Fibroblast of skin of left quadriceps (primary cell): ENCODE results near the gene IGFBP4.

ENCODE experiments used
- DNase-seq, 2 experiments: peaks; one replicate each; pipeline ENCODE4 v3.0.0-alpha.2; 2013; ENCODE audit warnings: low read depth in 2 of 2

IGFBP4 gene

DNA sequence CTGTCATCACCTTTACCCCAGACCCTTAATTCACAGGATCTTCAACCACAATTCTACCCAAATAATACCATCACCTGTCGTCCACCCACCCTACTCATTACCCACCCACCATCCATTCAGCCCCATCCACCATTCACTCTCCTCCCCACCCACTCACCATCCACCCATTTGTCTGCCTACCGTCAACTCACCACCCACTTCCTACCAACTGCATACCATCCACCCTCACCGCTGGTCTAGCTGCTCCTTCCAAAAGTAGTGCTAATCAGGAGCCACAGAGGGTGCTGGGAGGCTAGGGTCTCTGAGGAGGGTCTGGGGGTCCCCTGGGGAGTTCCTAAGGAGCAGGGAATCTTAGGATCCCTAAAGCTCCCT, 12.0 kb upstream of the IGFBP4 start:
- DNase-seq, result no peak

DNA sequence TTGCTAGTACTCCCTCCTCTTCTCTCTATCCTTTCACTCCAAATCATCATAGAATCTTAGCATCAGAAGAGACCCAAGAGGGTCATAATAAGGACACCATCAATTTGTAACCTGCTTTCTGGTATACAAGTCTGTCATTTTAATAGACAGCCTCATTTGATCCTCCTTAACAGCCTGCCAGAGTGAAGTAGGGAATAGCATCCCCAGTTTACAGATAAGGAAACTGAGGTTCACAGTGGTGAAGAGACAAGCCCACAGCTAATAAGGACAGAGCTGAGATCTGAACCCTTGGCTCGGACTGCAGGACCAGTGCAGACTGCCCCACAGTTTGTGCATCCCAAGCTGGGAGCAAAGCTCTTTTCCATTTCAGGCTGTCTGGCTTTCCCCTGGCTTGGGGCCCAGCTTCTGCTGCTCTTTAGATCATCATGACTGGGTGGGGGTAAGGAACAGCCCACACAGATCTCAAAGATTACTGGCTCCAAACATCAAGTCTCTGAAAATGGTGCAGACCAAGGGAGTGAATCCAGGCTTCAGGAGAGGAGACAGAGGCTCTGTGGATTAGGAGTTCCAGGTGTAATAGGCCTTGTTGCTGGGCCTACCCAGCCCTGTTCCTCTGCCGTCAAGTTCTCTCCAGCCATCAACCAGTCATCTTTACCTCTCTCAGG, 10.3 kb upstream of the IGFBP4 start:
- no peak for DNase-seq

DNA sequence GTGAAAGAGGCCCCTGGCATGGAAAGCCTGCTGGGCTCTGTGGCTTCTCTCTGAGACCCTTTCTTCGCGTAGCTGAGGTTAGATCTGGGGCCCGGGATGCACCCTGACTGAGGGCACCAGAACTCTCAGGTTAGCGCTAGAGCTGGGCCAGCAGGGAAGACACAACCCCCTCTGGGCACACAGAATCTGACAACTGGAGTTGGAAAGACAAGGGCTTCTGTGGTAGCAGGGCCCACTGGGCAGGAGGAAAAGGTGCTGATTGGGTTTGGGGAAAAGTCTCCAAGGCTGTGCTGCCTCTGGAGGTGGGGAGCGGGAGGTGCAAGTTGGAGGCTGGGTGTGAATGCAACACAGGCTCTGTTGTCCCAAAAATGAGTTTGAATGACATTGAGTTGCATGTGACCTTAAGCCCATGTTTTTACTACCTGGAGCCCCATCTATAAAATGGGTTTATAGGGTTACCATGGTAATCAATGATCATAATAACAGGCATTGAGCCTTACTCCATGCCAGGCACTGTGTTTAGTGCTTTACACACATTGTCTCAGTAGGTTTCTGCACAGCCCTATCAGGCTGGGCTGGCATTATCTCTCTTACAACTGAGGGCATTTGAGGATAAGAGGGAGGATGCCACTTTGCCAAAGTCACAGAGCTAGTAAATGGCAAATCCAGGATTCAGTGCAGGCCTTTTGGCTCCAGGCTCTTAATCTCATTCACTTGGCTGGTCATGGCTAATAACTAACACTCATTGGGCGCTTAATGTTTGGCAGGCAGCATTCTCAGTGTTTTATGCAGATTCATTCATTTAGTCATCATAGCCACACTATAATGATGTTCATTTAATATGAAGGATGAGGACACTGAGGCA, 9.5 kb upstream of the IGFBP4 start:
- no peak for DNase-seq

DNA sequence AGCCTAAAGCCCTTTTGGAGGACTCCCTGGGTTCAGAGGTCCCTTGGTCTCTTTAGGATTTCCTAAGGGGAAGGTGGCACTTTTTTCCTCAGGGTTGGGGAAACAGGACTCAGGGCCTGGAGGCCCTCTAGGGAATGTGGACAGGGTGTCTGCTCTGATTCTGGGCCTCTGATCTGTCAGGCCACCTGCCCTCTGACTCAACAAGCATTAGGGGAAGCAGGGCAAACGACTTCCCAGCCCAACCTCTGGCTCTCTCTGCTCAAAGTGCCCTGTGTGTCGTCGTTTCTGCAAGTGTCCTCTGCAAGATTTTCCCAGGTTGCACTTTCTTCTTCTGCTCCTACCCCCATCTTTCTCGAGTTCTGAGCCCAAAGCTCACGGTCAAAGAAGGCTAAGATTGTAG, 6.6 kb upstream of the IGFBP4 start:
- DNase-seq, result no peak

DNA sequence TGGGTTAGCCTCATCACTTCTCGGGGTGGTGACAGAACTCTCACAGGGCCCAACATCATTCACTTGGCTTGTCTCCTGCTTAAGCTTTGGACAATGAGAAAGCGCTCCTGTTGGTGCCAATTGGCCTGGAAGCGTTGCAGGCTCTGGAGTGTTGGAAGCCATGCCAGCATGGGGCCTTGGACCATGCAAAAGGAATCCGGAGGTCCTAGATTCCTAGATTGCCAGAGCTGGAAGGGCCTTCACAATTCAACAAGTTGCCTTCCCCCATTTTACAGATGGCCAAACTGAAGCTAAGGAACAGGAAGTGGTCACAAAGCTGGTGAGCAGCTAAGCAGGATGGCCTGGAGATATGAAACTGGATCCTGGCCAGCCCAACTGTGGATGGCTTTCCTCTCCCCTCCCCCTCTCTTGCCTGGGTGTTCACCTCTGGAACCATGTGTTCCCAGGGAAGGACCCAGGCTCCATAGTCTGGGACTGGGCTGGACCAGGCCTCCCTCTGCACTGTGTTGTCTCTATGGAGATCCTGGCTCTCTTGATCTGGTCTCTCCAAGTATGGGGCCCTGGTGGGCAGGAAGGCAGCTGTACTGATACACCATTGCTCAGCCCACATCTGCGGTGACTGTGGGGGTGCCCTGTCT, 6.0 kb upstream of the IGFBP4 start:
- no peak for DNase-seq

DNA sequence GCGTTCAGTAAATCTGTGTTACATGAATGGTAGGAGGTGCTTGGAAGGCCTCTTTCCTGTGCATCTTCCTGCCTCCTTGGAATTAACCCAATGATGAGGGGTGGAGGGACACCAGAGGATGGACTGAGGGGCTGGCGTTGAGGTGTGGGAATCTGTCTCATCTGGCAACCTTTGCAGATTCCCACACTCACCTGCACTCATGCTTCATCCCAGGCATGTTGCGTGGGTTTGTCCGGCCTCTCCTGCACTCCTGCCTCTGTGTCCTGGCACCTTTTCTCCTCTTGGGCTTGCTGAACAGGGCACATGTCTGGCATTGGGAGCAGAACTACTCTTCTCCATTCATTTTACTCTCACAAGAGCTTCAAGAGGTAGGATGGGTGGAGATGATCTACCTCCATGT, 3.1 kb upstream of the IGFBP4 start:
- DNase-seq, result no peak

DNA sequence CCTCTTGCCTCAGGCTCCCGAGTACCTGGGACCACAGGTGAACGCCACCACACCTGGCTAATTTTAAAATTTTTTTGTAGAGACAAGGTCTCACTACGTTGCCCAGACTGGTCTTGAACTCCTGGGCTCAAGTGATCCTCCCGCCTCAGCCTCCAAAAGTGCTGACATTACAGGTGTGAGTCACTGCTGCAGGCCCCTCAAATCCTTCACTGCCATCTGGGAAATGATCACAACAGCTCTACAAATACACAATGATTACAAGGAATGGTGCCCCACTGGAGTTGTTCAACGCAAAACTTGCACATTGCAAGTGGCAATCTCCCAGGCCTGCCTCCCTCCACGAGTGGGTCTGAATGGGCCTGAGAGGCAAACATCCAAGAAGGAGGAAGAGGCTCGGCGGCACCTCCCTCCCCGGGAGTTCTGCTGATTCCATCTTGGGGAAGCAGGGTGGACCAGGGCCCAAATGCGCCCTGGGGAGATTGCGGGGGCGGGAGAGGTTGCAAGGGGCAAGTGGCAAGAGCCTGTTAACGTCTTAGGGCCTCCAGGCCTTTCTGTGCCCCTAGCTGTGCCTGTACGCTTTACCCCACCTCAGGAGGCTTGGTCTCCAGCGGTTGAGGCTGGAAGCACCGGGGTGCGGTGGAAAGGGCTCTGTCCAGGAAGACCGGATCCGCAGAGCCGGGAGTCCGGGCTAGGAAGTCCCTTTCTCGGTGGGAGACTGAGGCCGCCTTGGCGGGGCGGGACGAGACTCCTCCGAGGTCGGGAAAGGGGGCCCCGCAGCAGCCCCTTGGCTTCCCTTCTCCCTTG, 656 bp upstream of the IGFBP4 start:
- DNase-seq, result no peak

DNA sequence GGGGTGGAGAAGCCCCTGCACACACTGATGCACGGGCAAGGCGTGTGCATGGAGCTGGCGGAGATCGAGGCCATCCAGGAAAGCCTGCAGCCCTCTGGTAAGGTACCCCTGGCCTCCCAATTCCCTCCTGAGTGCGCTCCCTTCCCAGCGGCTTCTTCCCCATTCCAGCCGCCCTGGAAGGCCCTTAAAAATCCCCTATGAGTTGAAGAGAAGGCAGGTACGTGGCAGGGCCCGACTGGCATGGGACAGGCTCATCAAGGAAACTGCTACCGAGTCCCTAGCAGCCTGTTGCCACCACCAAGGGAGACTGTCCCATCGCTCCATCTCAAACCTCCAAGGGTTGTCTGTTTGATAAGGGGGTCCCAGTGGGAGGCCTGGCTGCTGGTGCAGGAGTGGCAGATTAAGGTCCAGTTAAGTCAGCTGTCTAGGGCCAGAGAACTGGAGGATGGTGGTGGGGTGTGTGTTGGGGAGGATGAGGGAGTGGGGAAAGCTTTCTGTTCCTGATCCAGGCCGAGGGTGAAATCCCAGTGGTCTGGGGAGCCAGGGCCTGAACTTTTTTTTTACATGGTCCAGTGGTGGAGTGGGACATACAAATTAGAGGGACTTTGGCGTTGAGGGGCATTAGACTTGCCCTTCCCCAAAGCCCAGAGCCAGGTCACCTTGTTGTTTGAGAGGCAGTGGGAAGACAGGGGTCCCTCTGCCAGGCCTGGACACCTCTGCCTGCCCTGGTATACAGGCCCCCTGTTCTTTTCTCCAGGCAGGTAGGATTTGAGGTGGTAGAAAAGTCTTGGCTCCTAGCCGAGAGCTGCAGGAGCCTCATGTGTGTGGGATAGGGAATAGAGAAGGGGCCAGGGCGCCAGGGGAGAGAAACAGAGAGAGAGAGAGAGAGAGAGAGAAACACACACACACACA, 994 bp downstream of the IGFBP4 start:
- no peak for DNase-seq

DNA sequence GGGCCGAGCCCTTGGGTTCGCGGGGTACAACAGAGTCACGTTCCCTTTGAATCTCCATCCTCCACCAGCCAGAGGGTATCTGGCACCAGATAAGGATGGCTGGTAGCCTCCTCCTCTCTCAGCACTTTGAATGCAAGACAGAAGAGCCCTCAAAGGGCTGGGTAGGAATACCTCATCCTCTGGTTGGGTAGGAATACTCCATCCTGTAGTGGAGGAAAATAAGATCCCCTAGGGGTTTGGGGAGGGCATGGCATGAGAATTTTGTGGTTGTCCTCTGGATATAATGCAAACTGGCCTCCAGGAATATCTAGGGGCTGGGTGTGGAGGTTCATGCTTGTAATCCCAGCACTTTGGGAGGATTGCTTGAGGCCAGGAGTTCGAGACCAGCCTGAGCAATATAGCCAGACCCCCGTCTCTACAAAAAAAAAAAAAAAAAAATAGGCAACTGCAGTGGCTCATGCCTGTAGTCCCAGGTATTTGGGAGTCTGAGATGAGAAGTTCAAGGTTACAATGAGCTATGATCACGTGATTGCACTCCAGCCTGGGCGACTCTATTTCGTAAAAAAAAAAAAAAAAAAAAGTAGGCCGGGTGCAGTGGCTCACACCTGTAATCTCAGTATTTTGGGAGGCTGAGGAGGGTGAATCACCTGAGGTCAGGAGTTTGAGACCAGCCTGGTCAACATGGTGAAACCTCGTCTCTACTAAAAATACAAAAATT, 2.7 kb downstream of the IGFBP4 start:
- no peak for DNase-seq

DNA sequence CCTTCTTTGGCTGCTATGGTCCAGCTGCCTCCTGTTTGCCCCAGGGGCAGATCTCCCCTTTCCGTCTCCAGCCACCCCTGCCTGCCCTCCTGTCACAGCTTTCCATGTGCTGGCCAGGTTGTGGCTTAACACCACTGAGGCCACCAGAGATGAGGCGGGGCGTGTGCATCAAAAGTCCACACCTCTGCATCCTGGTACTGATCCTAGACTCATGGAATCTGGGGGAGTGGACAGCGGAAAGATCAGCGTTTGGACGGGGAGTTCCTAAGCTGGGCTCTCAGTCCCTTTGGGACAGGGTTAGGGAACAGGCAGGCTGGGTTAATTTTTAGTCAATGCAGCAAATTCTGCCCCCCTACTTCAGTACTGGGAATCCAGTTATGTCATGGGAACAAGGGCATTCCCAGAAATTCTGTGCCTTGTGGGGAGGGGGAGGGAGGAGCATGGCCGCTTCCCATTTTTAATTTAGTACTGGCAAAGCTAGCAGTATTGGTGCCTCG, 3.9 kb downstream of the IGFBP4 start:
- no peak for DNase-seq

DNA sequence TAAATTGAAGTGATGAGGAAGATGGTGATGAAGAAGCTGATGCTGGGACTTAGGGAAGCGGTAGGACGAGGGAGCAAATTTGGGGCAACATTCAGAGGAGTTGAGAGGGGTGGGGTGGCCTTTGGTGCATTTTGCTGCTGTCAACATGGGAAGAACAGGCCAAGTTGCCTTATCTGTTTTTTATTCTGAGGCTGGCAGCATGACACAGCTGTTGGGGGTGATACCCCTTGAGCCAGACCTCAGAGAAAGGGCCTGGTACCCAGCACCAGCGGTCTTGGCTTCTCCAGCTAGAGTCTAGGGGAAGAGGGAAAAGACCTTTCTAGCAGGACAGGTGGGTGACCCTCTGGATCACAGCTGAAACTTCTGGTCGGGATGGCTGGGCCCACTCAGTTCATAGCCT, 4.6 kb downstream of the IGFBP4 start:
- no peak for DNase-seq

DNA sequence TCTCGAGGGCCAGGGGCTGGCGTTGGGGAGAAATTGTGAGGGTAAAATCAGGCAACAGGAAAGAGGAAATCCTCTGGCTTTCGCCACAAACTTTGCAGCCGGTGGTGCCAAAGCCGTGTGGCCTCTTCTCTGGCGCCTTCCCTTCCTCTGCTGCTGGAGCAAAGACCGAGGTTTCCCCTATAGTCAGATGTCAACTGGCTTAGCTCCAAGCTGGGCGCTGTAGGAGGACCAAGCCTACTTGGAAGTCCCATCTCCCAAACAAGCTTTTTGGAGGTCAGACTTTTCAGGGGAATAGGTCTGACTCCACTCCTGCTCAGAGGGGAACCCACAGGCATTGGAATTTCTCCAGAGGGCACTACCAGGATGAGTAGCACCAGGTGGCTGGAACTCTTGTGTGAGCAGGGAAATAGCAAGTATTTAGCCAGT, 5.0 kb downstream of the IGFBP4 start:
- no peak for DNase-seq

DNA sequence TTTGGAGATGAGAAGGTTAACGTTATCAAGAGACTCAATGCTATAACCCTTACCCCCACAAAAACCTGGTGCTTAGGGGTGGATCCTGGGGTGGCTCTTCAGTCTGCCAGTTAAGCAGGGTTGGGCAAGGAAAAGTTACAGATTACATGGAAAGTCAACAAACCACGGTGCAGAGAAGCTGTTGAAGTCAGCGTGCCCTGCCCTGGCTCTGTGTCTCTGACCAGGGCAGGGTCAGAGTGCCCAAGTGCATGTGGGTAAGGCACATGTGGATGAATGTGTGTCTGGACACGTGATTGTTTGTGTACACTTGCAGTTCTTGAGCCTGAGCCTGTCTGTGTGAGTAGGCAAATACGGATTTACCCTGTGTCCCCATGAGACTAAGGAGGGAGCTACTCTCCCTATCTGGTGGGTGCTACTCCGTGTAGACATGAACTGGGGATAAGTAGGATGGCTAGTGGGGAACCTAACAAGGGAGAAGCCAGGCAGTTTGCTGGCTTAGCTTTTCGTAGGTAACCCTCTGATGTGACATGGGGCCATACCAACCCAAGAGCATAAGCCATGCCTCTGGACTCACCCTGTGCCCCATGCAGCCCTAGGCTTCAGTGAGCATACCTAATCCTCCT, 5.5 kb downstream of the IGFBP4 start:
- DNase-seq, result no peak

DNA sequence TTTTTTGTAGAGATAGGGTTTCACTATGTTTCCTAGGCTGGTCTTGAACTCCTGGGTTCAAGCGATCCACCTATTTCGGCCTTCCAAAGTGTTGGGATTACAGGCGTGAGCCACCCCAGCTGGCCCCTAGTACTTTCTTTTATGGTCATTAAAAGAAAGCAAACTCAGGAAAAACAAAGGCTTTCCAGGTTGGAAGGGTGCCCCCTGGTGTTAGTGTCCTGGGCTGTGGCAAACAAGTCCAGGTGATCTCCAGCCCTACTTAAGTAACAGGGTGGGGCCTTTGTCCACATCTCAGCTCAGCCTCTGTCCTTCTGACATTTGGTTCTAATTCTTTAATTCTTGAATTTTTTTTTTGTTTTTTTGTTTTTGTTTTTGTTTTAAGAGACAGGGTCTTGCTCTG, 6.9 kb downstream of the IGFBP4 start:
- no peak for DNase-seq

DNA sequence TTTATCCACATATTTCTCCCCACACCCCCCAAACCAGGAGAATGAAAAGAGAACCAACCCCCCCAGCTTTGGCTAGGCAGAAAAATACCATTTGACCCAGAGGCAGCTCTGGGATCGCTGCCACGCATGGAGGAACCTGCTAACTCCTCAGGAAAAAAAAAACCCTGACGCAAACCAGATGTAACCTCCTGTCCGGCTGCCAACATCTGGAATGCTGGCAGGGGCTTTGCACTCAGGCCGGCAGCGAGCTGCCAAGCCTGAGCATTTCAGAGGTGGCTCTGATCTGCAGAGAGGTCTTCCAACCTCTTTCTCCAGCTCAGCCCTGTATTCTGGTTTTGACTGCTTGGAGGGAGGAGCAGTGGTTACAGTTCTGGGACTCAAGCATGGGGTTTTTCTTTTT, 8.2 kb downstream of the IGFBP4 start:
- peak; percentile 86 to 87 for DNase-seq

DNA sequence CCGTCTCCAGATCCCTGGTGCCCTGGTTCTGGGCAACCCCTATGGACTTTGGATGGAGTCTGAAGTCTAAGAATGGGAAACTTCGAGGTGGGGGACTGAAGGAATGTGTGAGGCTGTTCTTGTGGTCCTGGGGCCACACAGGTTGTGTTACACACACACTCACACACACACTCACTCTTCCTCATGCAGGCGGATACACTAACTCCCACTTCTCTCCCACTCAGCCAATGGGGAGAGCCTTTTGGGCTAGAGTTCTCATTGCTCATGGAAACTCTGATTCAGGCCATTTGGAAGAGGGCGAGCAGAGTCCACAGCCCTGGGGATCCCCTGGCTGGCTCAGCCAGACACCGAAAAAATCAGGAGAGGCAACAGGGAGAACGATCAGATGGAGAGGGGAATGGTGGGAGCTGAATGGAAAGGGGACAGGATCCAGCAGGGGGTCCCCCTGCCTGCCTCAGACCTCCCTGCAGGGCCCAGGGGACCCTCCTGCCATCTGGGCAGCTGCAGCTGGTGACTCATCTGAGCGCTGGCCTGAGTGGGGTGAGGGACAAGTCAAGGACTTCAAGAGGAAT, 9.1 kb downstream of the IGFBP4 start:
- peak; percentile 52 to 59 for DNase-seq

DNA sequence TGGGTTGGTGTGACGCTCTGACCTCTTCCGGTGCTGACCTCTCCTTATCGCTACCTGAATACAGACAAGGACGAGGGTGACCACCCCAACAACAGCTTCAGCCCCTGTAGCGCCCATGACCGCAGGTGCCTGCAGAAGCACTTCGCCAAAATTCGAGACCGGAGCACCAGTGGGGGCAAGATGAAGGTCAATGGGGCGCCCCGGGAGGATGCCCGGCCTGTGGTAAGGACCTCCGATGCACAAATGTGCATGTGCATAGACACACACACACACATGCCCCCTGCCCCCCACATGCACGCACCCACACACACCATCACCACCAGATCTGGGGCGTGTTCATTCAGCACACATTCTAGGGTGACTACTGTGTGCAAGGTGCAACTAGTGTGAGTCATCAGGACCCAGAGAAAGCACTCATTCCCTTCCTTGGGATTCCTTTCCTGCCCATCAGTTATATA, 9.7 kb downstream of the IGFBP4 start:
- no peak for DNase-seq

DNA sequence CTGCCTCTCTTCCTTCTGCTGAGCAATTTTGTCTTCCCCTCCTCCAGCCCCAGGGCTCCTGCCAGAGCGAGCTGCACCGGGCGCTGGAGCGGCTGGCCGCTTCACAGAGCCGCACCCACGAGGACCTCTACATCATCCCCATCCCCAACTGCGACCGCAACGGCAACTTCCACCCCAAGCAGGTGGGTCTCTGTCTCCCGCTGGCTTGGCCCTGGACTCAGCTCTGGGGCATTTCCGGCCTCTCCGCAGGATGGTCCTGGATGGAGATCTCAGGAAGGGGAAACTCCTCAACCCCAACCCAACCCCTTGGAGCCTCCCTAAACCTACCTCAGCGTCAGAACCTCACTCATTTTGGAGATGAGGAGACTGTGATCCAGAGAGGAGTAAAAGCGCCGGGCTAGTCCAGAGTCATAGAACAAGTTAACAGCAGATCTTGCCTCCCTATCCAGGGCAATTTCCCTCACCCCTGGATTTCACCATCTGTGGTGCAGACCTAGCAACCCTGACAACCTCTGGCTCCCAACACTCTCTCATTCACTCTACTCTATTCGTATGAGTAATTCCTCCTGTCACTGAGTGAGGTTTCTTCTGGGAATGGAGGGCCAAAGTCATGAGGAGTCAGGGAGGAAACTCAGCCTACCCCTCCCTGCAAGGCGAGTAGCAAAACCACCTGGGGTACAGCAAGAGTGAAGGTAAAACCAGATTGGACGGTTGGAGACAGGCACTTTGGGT, 10.8 kb downstream of the IGFBP4 start:
- DNase-seq, result no peak

DNA sequence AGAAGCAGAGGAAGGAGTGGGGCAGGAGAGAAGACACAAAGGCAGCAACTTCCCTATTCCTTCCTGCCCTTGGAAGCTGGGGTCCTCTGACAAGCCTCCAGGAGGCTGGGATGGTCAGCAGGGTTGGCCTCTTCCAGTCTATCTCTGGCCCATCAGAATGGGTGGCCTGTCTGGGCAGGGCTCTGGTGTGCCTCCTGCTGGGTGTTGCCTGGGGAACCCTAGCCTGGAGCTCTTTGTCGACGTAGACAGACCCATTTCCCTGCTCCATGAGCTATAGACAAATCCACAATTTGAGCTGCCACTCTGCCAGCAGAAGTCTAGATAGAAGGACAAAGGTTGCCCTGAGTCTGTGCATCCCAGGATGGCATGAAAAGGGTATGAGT, 11.4 kb downstream of the IGFBP4 start:
- no peak for DNase-seq
